Measurements from ENCODE around the gene RNASEH2B. TPM values are rescaled to one million over a fixed set of nuclear protein-coding genes. Genes with fewer than 3 reads are reported as not detected.

The RNASEH2B gene
- total RNA-seq, result 24.1 and 27.5 TPM in 2 replicates

GRCh38 chr13:50909605-50910484 is at the start of gene RNASEH2B:
Gene RNASEH2B, plus strand, starts transcription at chr13:50909791. Its CDS starts 286 bp downstream, at chr13:50910077.

Other genes starting within 250 kb of the RNASEH2B start
- gene DLEU7, start 66.1 kb upstream of the RNASEH2B start, total RNA-seq, result under 0.01 TPM in 1 of 2 replicates, not detected in the other
- not detected in 2 replicates for gene C13orf42, start 201.5 kb downstream of the RNASEH2B start, total RNA-seq